ENCODE measurements around the gene COL6A3. TPM values are rescaled to one million over a fixed set of nuclear protein-coding genes. Genes with fewer than 3 reads are reported as not detected.
A peak's percentile ranks its signal among the peaks of the same experiment; 100 is the strongest.

Gene COL6A3
- total RNA-seq, 3 donors from 2014 or later = 20.9 to 235 (median 194) TPM

DNA sequence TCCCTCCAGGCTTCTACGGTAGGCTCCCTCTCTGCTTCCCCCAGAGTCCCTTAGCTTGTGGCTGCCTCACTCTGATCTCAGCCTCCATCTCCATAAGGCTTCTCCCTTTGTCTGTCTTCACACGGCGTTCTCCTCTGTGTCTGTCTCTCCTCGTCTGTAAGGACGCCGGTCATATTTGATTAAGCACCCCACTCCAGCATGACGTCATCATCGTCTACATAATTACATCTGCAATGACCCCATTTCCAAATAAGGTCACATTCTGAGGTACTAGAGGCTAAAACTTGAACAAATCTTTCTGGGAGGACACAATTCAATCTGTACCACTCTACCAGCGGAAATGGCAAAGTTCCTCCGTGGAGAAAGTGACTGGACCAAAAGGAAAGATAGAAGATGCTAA, 8.3 kb upstream of the COL6A3 start:
- Histone ChIP-seq H3K4me1 (ENCODE audit: low read depth) (no peaks in the 10 kb centered on the region), H3K4me3 (no peak overlapping the region), H3K36me3 (ENCODE audit: low read depth) (no peaks in the 10 kb centered on the region), H3K9me3 (no peaks in the 10 kb centered on the region)
- TF ChIP-seq, protein P1, sequence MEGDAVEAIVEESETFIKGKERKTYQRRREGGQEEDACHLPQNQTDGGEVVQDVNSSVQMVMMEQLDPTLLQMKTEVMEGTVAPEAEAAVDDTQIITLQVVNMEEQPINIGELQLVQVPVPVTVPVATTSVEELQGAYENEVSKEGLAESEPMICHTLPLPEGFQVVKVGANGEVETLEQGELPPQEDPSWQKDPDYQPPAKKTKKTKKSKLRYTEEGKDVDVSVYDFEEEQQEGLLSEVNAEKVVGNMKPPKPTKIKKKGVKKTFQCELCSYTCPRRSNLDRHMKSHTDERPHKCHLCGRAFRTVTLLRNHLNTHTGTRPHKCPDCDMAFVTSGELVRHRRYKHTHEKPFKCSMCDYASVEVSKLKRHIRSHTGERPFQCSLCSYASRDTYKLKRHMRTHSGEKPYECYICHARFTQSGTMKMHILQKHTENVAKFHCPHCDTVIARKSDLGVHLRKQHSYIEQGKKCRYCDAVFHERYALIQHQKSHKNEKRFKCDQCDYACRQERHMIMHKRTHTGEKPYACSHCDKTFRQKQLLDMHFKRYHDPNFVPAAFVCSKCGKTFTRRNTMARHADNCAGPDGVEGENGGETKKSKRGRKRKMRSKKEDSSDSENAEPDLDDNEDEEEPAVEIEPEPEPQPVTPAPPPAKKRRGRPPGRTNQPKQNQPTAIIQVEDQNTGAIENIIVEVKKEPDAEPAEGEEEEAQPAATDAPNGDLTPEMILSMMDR (IDR thresholded peaks at IDR 0.05) = no peak
- ATAC-seq (no peak), DNase-seq (no peak)
- intact Hi-C loops (cut with DNase I, micrococcal nuclease) = loop anchor here in 1 of 2 donors (10.0 kb wide), 1 partner anchor 52 kb away; no protein-coding TSS in a partner anchor

DNA sequence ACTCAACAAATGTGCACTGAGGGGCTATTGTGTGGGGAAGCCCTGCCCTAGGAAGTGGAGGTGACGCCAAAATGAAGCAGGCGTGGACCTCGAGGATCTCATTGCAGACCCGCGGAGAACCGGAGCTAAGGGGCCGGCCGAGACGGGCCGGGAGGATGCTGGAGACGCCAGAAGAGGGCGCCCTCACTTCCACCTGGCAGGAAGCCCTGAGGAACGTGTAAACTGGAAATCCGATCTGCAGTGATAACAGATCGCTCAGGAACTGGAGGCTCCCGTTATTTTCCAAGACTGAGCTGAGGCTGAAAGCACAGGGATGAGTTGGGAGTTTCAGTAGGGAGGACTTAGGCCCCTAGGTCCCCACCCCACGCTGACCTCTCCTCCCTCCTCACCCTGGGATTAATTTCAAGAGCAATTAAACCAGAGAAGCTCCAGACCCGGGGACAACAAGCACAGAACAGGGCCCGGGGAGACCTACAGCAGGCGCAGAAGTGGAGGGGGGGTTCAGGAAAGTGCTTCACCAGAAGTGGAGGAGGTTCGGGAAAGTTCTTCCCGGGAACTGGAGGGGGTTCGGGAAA, 7.7 kb upstream of the COL6A3 start:
- H3K4me1 ChIP-seq (ENCODE audit: low read depth) = no peaks in the 10 kb centered on the region
- ATAC-seq (peak; percentile 93), DNase-seq (peak; percentile 74 to 83 (median 82))
- no peaks in the 10 kb centered on the region for H3K36me3 ChIP-seq (ENCODE audit: low read depth)
- intact Hi-C loops (cut with DNase I, micrococcal nuclease) = loop anchor here in 1 of 2 donors (10.0 kb wide), 1 partner anchor 53 kb away; no protein-coding TSS in a partner anchor
- no peaks in the 10 kb centered on the region for H3K9me3 ChIP-seq
- H3K4me3 ChIP-seq = no peak overlapping the region
- TF ChIP-seq, protein P1 (IDR thresholded peaks at IDR 0.05) = peak; percentile 82

DNA sequence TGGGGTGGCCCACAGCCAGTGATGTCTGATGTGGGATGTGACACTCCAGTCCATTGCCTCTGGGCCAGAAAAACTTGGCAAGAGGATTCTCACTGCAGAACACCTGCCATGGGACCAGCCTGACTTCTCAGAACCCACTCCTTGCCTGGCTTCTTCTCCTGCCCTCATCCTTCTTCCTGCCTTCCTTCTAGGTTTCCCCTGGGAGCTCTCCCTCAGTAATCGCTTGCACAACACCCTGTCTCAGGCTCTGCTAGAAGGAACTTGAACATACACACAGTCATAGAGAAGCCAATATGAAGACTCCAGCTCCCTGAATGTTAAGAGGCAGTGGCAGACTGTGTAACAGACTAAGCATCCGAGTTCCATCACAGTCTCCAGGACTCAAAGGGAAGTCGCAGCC, 4.3 kb upstream of the COL6A3 start:
- TF ChIP-seq, protein P1 (IDR thresholded peaks at IDR 0.05) = no peak
- Histone ChIP-seq H3K36me3 (ENCODE audit: low read depth) (no peaks in the 10 kb centered on the region), H3K4me1 (ENCODE audit: low read depth) (no peaks in the 10 kb centered on the region), H3K9me3 (no peaks in the 10 kb centered on the region), H3K4me3 (no peak overlapping the region)
- no peak for DNase-seq
- intact Hi-C loops (cut with DNase I, micrococcal nuclease) = loop anchor here in 1 of 2 donors (10.0 kb wide), 1 partner anchor 103 kb away; no protein-coding TSS in a partner anchor
- no peak for ATAC-seq

DNA sequence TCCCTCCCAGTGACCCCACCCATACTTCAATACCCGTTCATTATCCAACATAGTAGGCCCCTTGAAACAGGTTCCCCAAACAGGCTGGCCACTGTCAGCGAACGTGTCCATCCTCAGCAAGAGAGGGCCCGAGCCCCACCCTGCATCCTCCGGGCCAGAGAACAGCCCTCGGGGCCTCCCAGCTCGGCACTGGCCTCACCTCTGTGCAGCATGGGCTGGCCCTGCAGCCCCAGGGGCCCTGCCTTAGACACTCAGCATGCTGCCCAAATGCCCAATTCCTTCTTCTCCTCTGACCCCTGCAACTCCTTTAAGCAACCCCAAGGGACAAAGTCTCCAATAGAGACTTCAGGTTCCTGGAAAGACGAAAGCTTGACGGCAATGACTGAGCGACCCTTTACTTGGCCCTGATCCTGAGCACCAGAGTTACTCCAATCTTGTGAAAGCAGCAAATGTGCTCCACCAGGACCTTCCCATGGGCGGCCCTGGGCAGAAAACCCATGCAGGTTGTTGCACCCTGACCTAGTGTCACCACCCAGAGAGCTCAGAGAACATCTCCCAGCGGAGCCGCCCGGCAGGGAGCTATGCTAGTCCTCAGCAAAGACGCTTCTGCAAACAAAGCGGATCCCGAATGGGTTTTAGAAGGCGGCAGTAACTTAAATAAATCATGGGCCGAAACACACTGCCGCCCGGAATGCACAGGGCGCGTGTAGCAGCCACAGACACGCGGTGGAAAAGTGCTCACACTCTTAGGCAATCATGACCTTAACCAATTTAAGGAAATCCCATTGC, 782 bp downstream of the COL6A3 start:
- TF ChIP-seq, protein P1 (IDR thresholded peaks at IDR 0.05) = no peak
- no peak for DNase-seq
- Histone ChIP-seq H3K9me3 (no peaks in the 10 kb centered on the region), H3K4me3 (peak overlapping the region; percentile 13), H3K4me1 (ENCODE audit: low read depth) (no peaks in the 10 kb centered on the region), H3K36me3 (ENCODE audit: low read depth) (no peaks in the 10 kb centered on the region)
- intact Hi-C loops (cut with DNase I, micrococcal nuclease) = loop anchor here in 1 of 2 donors (10.0 kb wide), 1 partner anchor 98 kb away; no protein-coding TSS in a partner anchor
- no peak for ATAC-seq

DNA sequence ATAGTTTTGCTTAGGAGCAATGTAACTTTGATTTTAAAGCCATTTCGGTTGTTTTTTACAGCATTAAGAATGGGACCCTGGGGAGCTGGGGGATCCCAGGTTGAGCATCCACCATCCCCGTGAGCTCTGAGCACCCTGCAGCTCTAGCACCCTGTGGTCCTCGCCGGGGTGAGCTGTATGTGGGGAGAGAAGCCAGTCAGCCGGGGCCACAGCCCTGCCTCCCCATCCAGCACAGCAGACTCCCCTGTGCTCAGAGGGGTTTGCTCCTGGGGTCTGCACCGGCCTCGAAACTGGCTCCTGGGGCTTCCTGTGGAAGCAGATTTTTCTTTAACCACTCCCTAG, 1.3 kb downstream of the COL6A3 start:
- DNase-seq = no peak
- Histone ChIP-seq H3K4me3 (peak overlapping the region; percentile 13), H3K36me3 (ENCODE audit: low read depth) (no peaks in the 10 kb centered on the region), H3K4me1 (ENCODE audit: low read depth) (no peaks in the 10 kb centered on the region), H3K9me3 (no peaks in the 10 kb centered on the region)
- ATAC-seq = no peak
- TF ChIP-seq, protein P1 (IDR thresholded peaks at IDR 0.05) = no peak
- intact Hi-C loops (cut with DNase I, micrococcal nuclease) = loop anchor here in 1 of 2 donors (10.0 kb wide), 1 partner anchor 98 kb away; no protein-coding TSS in a partner anchor
